HG02973 (cell line): ENCODE data around the gene TMC5.

Experiments
- ATAC-seq: cut with Tn5 transposase; IDR thresholded peaks from one replicate; pipeline ENCODE4 v1.9.1; 2021; ENCODE audit warnings: moderate library complexity; ENCODE audit not compliant: unreplicated experiment

The TMC5 gene

GRCh38 chr16:19460397-19460796 is 42.7 kb downstream of the TMC5 start:
- no peak for ATAC-seq

- no peak for ATAC-seq
These were observed 46.0 kb downstream of the TMC5 start for GRCh38 chr16:19463468-19464315.

- no peak for ATAC-seq
These were observed 50.6 kb downstream of the TMC5 start for GRCh38 chr16:19468300-19468699.

GRCh38 chr16:19472482-19472881 is 54.8 kb downstream of the TMC5 start:
- ATAC-seq: no peak

GRCh38 chr16:19474617-19475016 is 56.9 kb downstream of the TMC5 start:
- ATAC-seq: no peak

GRCh38 chr16:19478505-19478904 is 60.8 kb downstream of the TMC5 start:
- ATAC-seq: no peak

GRCh38 chr16:19479302-19479721 is 61.6 kb downstream of the TMC5 start:
- ATAC-seq: no peak

GRCh38 chr16:19481296-19481695 is 63.6 kb downstream of the TMC5 start:
- ATAC-seq: no peak

- no peak for ATAC-seq
These were observed 64.1 kb downstream of the TMC5 start for GRCh38 chr16:19481769-19482168.

GRCh38 chr16:19482291-19482690 is 64.6 kb downstream of the TMC5 start:
- ATAC-seq: no peak

GRCh38 chr16:19484096-19484495 is 66.4 kb downstream of the TMC5 start:
- no peak for ATAC-seq

GRCh38 chr16:19485611-19486010 is 67.9 kb downstream of the TMC5 start:
- ATAC-seq: no peak

- ATAC-seq: no peak
These were observed 68.4 kb downstream of the TMC5 start for GRCh38 chr16:19486051-19486450.

- no peak for ATAC-seq
These were observed 69.2 kb downstream of the TMC5 start for GRCh38 chr16:19486750-19487325.

- no peak for ATAC-seq
These were observed 70.5 kb downstream of the TMC5 start for GRCh38 chr16:19488213-19488640.

GRCh38 chr16:19490619-19491018 is 72.9 kb downstream of the TMC5 start:
- no peak for ATAC-seq

- no peak for ATAC-seq
These were observed 79.5 kb downstream of the TMC5 start for GRCh38 chr16:19497176-19497575.

GRCh38 chr16:19499006-19499405 is 81.3 kb downstream of the TMC5 start:
- no peak for ATAC-seq

- no peak for ATAC-seq
These were observed 81.8 kb downstream of the TMC5 start for GRCh38 chr16:19499481-19499880.

GRCh38 chr16:19502395-19503131 is 84.9 kb downstream of the TMC5 start:
- ATAC-seq: no peak

GRCh38 chr16:19503461-19504075 is 85.9 kb downstream of the TMC5 start:
- ATAC-seq: no peak
